Muscle layer of duodenum (tissue), 2 donors: Measurements from ENCODE around the gene HYPK.
"Not testable (repeated sequence)": the region's sequence is repeated elsewhere in the genome, so short reads cannot be mapped to it uniquely, and the experiment has no call there.

Source experiments
- H3K27ac ChIP-seq: one replicate; pipeline ENCODE4 v1.7.0; 2013; ENCODE audit warnings: mild to moderate bottlenecking, low read length
- H3K27me3 ChIP-seq: one replicate; pipeline ENCODE4 v1.7.0; 2013; ENCODE audit warnings: low read depth, mild to moderate bottlenecking, control low read depth, low read length
- H3K36me3 ChIP-seq, 2 donors: one replicate each; pipeline ENCODE4 v1.7.0; 2013; ENCODE audit warnings: low read length in 2 of 2, control low read depth in 1 of 2, mild to moderate bottlenecking in 1 of 2; ENCODE audit not compliant: insufficient read depth in 2 of 2, control insufficient read depth in 1 of 2
- H3K4me1 ChIP-seq, 2 donors: one replicate each; pipeline ENCODE4 v1.7.0; 2013; ENCODE audit warnings: low read length in 2 of 2, mild to moderate bottlenecking in 2 of 2, control low read depth in 1 of 2, moderate library complexity in 1 of 2; ENCODE audit not compliant: insufficient read depth in 2 of 2, control insufficient read depth in 1 of 2
- H3K4me3 ChIP-seq, 2 donors: one replicate each; pipeline ENCODE4 v1.7.0; 2013; ENCODE audit warnings: low read length in 2 of 2, low read depth in 1 of 2, mild to moderate bottlenecking in 1 of 2
- H3K9me3 ChIP-seq, 2 donors: one replicate each; pipeline ENCODE4 v1.7.0; 2013; ENCODE audit warnings: low read length in 2 of 2, control low read depth in 1 of 2, mild to moderate bottlenecking in 1 of 2; ENCODE audit not compliant: control insufficient read depth in 1 of 2
- donor health status: healthy.

The HYPK gene

GRCh38 chr15:43796566-43796965 is 3.8 kb upstream of the HYPK start:
- no peak overlapping the region for H3K4me3 ChIP-seq
- peaks cover 50 to 52% of the 10 kb centered on the region in 2 donors for H3K36me3 ChIP-seq
- H3K27me3 ChIP-seq = no peaks in the 10 kb centered on the region
- H3K4me1 ChIP-seq = peaks cover 31 to 49% of the 10 kb centered on the region in 2 donors
- H3K27ac ChIP-seq = no peak overlapping the region
- H3K9me3 ChIP-seq = no peaks in the 10 kb centered on the region

GRCh38 chr15:43799209-43799944 is 1.0 kb upstream of the HYPK start:
- Histone ChIP-seq H3K4me1 (peaks cover 22 to 37% of the 10 kb centered on the region in 2 donors), H3K4me3 (peak overlapping the region; percentile 96 to 98), H3K27me3 (no peaks in the 10 kb centered on the region), H3K9me3 (no peaks in the 10 kb centered on the region), H3K36me3 (peaks cover 42 to 57% of the 10 kb centered on the region in 2 donors), H3K27ac (peak overlapping the region; percentile 98)

GRCh38 chr15:43799945-43800285 is 484 bp upstream of the HYPK start, which contains the start of gene SERINC4:
TSS of gene SERINC4 (minus strand) at chr15:43800220. CDS start at chr15:43799986, 234 bp downstream.
- Histone ChIP-seq H3K36me3 (peaks cover 42 to 57% of the 10 kb centered on the region in 2 donors), H3K4me1 (peaks cover 22 to 32% of the 10 kb centered on the region in 2 donors), H3K27me3 (no peaks in the 10 kb centered on the region), H3K27ac (peak within 1 kb of the TSS; percentile 98), H3K4me3 (peak within 1 kb of the TSS; percentile 96 to 98), H3K9me3 (no peaks in the 10 kb centered on the region)

GRCh38 chr15:43802676-43803075 is 2.3 kb downstream of the HYPK start:
- not testable (repeated sequence) for H3K9me3 ChIP-seq, H3K4me3 ChIP-seq, H3K27me3 ChIP-seq, H3K27ac ChIP-seq
- peaks cover 15 to 20% of the 10 kb centered on the region in 2 donors for H3K4me1 ChIP-seq
- H3K36me3 ChIP-seq = peaks cover 36 to 58% of the 10 kb centered on the region in 2 donors

GRCh38 chr15:43808435-43808950 is 8.1 kb downstream of the HYPK start:
- Histone ChIP-seq H3K4me3 (no peak overlapping the region), H3K9me3 (no peaks in the 10 kb centered on the region), H3K36me3 (peaks cover 61 to 93% of the 10 kb centered on the region in 2 donors), H3K27me3 (no peaks in the 10 kb centered on the region), H3K4me1 (no peaks in the 10 kb centered on the region), H3K27ac (no peak overlapping the region)

GRCh38 chr15:43808960-43809678 is 8.7 kb downstream of the HYPK start:
- Histone ChIP-seq H3K4me3 (no peak overlapping the region), H3K4me1 (no peaks in the 10 kb centered on the region), H3K9me3 (no peaks in the 10 kb centered on the region), H3K36me3 (peaks cover 66 to 94% of the 10 kb centered on the region in 2 donors), H3K27me3 (no peaks in the 10 kb centered on the region), H3K27ac (no peak overlapping the region)

- not testable (repeated sequence) for H3K4me3 ChIP-seq, H3K9me3 ChIP-seq, H3K4me1 ChIP-seq, H3K27me3 ChIP-seq, H3K27ac ChIP-seq
- H3K36me3 ChIP-seq = peaks cover 41 to 58% of the 10 kb centered on the region in 2 donors
Measured at GRCh38 chr15:43815064-43815463, 14.7 kb downstream of the HYPK start.

GRCh38 chr15:43821505-43821904 is 21.1 kb downstream of the HYPK start:
- Histone ChIP-seq H3K36me3 (peaks cover 10% of the 10 kb centered on the region in 2 donors), H3K9me3 (no peaks in the 10 kb centered on the region), H3K4me1 (peaks cover 5 to 26% of the 10 kb centered on the region in 2 donors), H3K27me3 (no peaks in the 10 kb centered on the region), H3K27ac (no peak overlapping the region), H3K4me3 (peak overlapping the region; percentile 14 to 23)

GRCh38 chr15:43824302-43825246 is 24.2 kb downstream of the HYPK start, which contains the start of gene MFAP1:
TSS of gene MFAP1 (minus strand) at chr15:43824690. CDS start at chr15:43824569, 121 bp downstream.
- H3K27ac ChIP-seq = peak within 1 kb of the TSS; percentile 97
- peaks cover 0 to 3% of the 10 kb centered on the region in 2 donors for H3K36me3 ChIP-seq
- no peaks in the 10 kb centered on the region for H3K27me3 ChIP-seq
- no peaks in the 10 kb centered on the region for H3K9me3 ChIP-seq
- peaks cover 5 to 26% of the 10 kb centered on the region in 2 donors for H3K4me1 ChIP-seq
- peak within 1 kb of the TSS; percentile 70 to 97 for H3K4me3 ChIP-seq

- not testable (repeated sequence) for H3K27ac ChIP-seq, H3K9me3 ChIP-seq, H3K4me3 ChIP-seq, H3K36me3 ChIP-seq, H3K27me3 ChIP-seq
- H3K4me1 ChIP-seq = peaks cover 5 to 26% of the 10 kb centered on the region in 2 donors
Measured at GRCh38 chr15:43825305-43825704, 24.9 kb downstream of the HYPK start.
